ENCODE measurements around the gene KRTAP4-4.

DNA sequence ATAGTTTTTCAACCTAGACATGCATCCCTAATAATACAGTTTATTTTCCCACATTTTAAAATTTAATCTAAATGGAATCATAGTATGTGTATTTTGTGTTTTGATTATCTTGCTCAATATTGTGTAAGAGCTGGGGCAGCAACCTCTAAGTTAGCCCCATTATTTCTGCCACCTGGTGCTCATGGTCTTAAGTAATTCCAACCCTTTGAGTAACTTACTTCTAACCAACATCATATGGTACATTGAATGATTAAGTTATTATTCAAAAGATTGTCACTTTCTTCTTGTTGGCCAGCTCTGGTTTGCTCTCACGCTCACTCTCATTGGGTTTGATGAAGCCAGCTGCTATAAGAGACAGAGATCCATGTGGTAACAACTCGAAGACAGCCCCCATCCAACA lies 11.3 kb upstream of the KRTAP4-4 start:
- TF ChIP-seq, protein P1, sequence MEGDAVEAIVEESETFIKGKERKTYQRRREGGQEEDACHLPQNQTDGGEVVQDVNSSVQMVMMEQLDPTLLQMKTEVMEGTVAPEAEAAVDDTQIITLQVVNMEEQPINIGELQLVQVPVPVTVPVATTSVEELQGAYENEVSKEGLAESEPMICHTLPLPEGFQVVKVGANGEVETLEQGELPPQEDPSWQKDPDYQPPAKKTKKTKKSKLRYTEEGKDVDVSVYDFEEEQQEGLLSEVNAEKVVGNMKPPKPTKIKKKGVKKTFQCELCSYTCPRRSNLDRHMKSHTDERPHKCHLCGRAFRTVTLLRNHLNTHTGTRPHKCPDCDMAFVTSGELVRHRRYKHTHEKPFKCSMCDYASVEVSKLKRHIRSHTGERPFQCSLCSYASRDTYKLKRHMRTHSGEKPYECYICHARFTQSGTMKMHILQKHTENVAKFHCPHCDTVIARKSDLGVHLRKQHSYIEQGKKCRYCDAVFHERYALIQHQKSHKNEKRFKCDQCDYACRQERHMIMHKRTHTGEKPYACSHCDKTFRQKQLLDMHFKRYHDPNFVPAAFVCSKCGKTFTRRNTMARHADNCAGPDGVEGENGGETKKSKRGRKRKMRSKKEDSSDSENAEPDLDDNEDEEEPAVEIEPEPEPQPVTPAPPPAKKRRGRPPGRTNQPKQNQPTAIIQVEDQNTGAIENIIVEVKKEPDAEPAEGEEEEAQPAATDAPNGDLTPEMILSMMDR (IDR thresholded peaks at IDR 0.05): no peak
- TF ChIP-seq POLR2AphosphoS5 (IDR thresholded peaks at IDR 0.05; ENCODE audit: insufficient read depth in 1 of 2, low read depth in 1 of 2): no peak
